NOMO-1 treated with dmso at 0.1 percent for 144 hours (cell line): ENCODE data around the gene ITGA11.

ENCODE experiments used
- DNase-seq: peaks from one replicate; lab custom pipeline; 2025; ENCODE audit not compliant: unreplicated experiment; lab: John Stamatoyannopoulos, UW

ITGA11 gene

DNA sequence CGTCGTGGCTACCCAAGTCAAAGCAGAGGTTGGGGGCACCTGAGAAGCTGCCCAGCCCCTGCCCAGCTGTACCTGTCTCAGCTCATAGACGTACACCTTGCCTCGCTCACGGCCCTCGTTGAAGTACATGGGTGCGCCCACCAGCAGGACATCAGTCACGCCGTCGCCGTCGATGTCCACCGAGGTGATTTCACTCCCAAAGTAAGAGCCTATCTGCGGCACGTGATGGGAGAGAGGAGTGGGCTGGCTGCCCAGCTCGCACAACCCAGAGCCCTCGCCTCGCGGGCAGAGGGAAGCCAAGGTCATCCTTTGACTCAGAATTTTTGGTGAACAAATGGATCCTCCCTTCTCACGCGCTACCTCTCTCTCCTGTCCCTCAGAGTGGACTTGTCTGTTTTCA, 99.7 kb downstream of the ITGA11 start:
- no peak for DNase-seq

- no peak for DNase-seq
Measured at GRCh38 chr15:68330901-68331300, 101.1 kb downstream of the ITGA11 start.

DNA sequence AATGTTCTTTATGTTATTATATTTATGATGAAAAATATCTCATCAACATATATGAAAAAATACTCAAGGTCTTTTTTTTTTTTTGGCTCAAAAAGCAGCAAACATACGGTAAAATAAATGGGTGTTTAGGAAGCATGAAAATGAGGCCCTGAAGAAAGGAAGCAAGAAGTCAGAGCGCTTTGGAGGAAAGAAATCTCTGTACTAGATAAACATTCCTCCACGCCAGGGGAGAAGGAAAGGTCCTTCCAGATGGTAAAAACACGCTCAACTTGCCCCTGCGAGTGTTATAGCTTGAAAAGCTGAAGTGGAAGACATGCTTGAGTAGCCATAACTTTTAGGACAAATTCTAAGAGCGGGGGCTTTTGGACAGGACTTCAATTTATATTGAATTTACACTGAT, 101.5 kb downstream of the ITGA11 start:
- no peak for DNase-seq

DNA sequence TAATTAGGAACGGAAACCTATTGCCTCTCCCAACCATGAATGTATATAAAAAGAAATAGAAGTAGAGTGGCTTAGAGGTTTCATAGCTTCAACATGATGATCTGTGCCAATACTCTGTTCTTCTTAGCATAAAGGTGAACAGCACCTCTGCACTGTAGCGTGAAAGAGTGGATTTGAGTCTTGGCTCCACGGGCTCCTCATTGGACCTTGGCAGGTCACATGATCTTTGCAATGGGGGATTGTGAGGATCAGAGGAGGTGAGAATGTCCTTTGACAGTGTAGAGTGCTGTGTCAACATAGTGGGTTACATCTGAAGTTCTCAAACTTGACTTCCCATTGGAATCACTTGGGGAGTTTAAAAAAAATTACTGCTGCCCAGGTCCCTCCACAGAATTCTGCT, 103.0 kb downstream of the ITGA11 start:
- no peak for DNase-seq

- DNase-seq, result no peak
Measured at GRCh38 chr15:68328443-68328842, 103.5 kb downstream of the ITGA11 start.

GRCh38 chr15:68326711-68327354, 105.1 kb downstream of the ITGA11 start:
- no peak for DNase-seq

GRCh38 chr15:68325726-68326125, 106.2 kb downstream of the ITGA11 start:
- DNase-seq, result no peak

GRCh38 chr15:68322796-68323195, 109.2 kb downstream of the ITGA11 start:
- DNase-seq, result no peak

DNA sequence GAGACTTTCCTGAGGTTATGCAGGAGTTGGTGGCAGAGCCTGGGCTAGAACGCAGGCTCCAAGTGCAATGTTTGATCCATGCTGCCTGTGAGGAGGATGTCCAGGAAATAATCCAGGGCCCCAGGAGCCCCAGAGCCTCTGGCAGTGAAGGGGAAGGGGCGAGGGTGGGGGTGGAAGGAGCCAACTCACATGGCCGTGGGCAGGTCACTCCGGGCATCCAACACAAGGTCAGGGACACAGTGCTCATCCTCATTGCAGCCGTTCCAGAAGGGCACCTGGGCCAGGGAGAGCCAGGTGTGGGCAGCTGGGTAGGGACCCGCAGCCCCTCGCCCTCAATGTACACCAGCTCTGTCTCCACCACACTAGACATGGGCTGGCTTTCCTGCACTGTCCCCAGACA, 110.7 kb downstream of the ITGA11 start:
- DNase-seq, result no peak

DNA sequence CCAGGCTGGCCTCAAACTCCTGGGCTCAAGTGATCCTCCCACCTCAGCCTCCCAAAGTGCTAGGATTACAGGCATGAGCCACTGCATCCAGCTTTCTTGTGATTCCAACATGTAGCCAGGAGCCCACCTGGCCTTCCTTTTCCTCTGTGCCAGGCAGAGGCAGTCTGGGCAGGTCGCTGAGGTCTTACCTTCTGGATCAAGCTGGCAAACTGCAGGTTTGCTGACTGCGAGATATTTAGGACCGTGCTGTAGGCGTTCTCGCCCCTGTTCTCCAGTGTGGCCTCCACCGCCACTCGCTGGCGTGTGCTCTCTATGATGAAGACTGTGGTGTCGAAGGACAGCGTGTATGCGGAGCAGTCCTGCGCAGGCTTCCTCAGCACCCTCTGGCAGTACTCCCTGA, 112.0 kb downstream of the ITGA11 start:
- no peak for DNase-seq

GRCh38 chr15:68318931-68319909, 112.7 kb downstream of the ITGA11 start:
- DNase-seq, result no peak

DNA sequence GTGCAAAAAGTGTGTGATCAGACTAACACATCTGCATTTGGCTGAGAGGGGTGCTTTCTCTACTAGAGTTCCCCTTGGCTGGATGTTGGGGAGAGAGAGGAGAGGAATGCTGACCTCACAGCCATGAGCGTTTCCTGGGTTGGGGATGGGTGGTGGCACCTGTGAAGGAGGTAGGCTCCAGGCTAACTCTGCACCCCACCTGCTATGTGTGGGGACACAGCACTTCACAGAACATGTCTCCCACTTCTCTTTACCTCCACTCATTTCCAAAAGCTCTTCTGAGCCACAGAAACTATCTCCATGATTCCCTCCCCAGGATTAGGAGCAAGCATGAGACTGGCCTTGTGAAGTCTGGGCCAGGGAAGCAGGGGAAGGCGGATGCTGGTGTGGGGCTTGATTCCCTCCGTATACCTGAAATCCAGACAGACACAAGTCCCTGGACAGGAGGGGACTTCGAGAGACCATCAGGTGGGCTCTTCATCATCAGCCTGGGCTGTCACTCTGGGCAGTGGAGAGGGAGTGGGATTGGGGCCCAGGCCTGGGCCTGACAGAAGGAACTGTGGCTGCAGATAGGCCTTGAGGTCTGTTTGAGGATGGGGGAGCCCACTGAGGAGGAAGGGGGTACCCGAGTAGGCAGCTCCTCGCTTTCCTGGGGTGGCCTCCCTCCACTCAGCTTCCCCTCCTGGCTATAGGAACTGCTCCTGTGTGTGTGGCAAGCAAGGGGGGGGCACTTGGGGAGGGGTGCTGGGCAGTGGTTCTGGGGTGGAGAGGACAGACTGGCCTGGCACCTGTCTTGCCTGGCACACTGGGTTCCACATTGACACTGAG, 113.7 kb downstream of the ITGA11 start:
- no peak for DNase-seq

DNA sequence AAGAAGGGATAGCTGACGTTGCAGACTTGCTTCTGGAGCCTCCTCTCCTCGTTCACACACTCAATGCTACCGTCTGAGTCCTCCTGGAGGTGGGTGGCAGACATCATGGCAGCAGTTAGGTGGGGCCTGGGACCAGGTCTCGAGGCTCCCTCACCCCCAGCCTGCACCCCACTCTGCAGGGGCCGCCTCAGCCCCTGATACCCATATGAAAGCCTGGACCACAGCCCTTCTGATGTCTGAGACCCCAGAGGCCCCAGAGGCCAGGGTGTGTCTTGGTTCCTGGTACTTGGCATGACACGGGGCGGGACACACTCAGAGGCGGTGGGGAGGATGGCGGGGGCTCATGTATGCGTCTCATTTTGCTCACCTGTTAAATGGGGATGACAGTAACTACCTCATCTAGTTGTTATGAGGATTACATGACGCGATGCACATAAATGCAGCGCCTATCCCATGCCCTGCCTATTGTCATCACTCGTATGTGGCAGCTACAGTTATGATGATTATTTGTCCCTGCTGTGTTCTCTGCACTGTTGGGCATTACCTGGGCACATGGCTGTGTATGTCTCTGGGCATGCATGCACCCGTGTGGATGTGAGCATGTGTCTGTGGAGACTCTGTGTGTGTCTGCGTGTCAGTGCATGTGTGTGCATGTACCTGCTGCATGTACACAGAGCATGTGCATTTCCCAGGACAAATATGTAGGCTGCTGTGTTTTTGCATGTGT, 114.5 kb downstream of the ITGA11 start:
- no peak for DNase-seq

GRCh38 chr15:68316061-68316804, 115.7 kb downstream of the ITGA11 start:
- DNase-seq, result no peak

- no peak for DNase-seq
Measured at GRCh38 chr15:68315495-68316031, 116.4 kb downstream of the ITGA11 start.

DNA sequence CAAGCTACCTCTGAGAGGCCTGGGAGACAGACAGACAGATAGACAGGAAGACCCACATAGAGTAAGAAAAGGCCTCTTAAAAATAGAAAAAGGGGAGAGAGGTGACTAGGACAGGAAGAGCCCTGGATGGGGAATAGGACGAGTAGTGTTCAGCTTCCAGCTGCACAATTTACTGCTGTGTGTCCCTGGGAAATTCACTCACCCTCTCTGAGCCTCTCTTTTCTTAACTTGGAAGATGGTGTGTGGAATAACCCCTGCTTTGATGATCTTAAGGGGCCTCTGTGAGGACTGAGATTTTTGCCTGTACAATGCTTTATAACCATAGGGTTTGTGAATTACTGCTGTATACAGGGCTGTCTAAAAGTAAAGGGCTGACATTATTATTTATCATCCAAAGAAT, 116.9 kb downstream of the ITGA11 start:
- DNase-seq, result no peak

DNA sequence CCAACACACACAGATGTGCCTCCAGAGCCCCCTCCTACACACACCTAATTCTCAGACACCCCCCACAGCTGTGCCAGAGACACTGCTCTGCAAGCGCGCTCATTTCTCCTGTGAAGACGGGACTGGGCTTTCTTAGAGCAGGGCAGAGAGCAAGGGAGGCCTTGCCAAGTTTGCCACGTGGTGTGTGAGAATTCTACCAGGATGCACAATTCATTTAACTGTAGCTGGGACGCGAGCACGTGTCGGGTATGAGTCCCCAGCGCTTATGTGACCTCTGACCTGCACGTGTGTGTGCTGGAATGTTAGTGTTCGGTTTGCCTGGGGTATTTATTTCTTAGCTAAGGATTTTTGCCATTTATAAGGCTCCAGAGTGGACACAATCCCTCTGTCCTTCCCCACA, 117.4 kb downstream of the ITGA11 start:
- no peak for DNase-seq

DNA sequence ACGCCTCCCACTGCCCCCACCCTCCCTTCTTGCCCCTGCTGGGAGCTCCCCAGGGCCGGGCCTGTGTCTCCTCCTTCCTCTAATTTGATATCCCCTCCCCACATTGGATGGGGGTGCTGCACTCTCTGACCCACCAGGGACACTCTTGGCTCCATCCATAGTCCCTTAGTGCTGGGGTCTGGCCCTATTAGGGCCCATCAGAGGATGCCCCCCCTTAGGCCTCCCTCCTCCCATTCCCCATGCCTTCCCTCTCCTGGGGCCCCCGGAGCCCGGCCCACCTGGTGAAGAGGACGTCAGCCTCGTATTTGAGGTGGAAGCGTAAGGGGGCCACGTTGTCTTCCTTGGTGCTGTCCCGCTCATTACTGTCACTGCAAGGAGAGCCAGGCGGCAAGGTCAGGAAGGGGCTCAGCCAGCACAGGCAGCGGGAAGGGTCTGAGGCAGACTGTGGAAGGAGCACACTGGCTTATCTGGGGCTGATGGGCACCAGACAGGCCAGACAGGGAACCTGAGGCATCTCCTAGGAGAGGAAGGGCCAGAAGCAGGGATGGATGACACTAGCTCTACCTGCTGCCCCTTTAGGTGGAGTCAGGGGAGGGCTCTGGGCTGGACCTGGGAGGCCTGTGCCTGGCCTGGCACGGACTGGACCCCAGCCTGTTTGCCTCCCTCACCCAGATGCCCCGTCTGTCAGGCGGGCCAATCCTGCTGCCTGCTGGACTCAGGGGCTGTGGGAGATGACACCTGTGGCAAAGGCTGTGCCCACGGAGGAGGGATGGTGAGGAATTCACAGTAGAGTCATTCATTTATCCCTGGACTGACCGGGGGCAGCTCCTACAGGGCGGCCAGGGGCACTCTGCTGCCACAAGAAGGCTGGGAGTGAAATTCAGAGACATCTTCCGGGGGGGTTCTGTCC, 118.2 kb downstream of the ITGA11 start:
- DNase-seq, result no peak

GRCh38 chr15:68312701-68313204, 119.2 kb downstream of the ITGA11 start:
- no peak for DNase-seq
